ENCODE data around the gene ATP10A.

Gene ATP10A

GRCh38 chr15:25811481-25811906, 51.6 kb downstream of the ATP10A start:
- no peak overlapping the region for H3K4me3 ChIP-seq (ENCODE audit: low read length)
- H3K36me3 ChIP-seq (ENCODE audit: insufficient read depth, low read length), result no peaks in the 10 kb centered on the region
- H3K4me1 ChIP-seq (ENCODE audit: insufficient read depth, low read length), result peaks cover 8% of the 10 kb centered on the region; the same call in 1 of the 2 replicates
- H3K9ac ChIP-seq (ENCODE audit: low read depth, low read length), result no peak overlapping the region
- 94% methylated on average over 9 of the region's 9 CpGs for WGBS
- H3K9me3 ChIP-seq (ENCODE audit: insufficient read depth, low read depth, low read length), result no peaks in the 10 kb centered on the region
- H3K27me3 ChIP-seq (ENCODE audit: insufficient read depth, low read length), result no peaks in the 10 kb centered on the region
- H3K27ac ChIP-seq (ENCODE audit: low read depth, low read length), result no peak overlapping the region

DNA sequence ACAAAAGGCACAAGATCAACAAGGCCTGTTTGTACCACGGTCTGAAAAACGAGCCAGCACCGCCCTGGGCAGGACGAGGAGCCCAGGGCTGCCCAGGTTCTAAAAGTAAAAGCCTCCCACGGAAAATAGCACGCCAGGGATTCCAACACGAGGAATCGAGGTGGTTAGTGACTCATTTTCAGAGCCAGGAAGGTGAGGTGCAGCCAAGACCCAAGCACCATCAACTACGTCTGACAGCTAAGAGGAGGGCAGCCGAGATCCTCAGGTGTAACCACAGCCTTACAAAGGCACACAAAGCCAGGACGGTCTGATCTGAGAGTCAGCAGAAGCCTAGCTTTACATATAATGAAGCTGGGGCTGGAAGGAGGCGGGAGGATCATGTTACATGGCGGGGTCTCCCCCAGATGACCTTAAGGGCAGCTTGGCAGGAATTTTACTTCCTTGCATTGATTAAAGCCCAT, 52.5 kb downstream of the ATP10A start:
- Histone ChIP-seq H3K9ac (ENCODE audit: low read depth, low read length) (no peak overlapping the region), H3K27me3 (ENCODE audit: insufficient read depth, low read length) (no peaks in the 10 kb centered on the region), H3K4me1 (ENCODE audit: insufficient read depth, low read length) (peaks cover 8% of the 10 kb centered on the region; the same call in 1 of the 2 replicates), H3K9me3 (ENCODE audit: insufficient read depth, low read depth, low read length) (no peaks in the 10 kb centered on the region), H3K27ac (ENCODE audit: low read depth, low read length) (no peak overlapping the region), H3K36me3 (ENCODE audit: insufficient read depth, low read length) (no peaks in the 10 kb centered on the region), H3K4me3 (ENCODE audit: low read length) (no peak overlapping the region)
- WGBS, result 58% methylated on average over 13 of the region's 13 CpGs

- Histone ChIP-seq H3K9me3 (ENCODE audit: insufficient read depth, low read depth, low read length) (no peaks in the 10 kb centered on the region), H3K4me1 (ENCODE audit: insufficient read depth, low read length) (peaks cover 8% of the 10 kb centered on the region; the same call in 1 of the 2 replicates), H3K9ac (ENCODE audit: low read depth, low read length) (no peak overlapping the region), H3K27me3 (ENCODE audit: insufficient read depth, low read length) (no peaks in the 10 kb centered on the region), H3K4me3 (ENCODE audit: low read length) (no peak overlapping the region), H3K27ac (ENCODE audit: low read depth, low read length) (no peak overlapping the region), H3K36me3 (ENCODE audit: insufficient read depth, low read length) (no peaks in the 10 kb centered on the region)
- WGBS, result 91% methylated on average over 8 of the region's 8 CpGs
Measured at GRCh38 chr15:25810154-25810553, 53.0 kb downstream of the ATP10A start.

GRCh38 chr15:25807063-25807462, 56.1 kb downstream of the ATP10A start:
- H3K9ac ChIP-seq (ENCODE audit: low read depth, low read length), result no peak overlapping the region
- H3K36me3 ChIP-seq (ENCODE audit: insufficient read depth, low read length), result no peaks in the 10 kb centered on the region
- peaks cover 8% of the 10 kb centered on the region; the same call in 1 of the 2 replicates for H3K4me1 ChIP-seq (ENCODE audit: insufficient read depth, low read length)
- H3K4me3 ChIP-seq (ENCODE audit: low read length), result no peak overlapping the region
- H3K9me3 ChIP-seq (ENCODE audit: insufficient read depth, low read depth, low read length), result no peaks in the 10 kb centered on the region
- WGBS, result 83% methylated on average over 6 of the region's 6 CpGs
- H3K27me3 ChIP-seq (ENCODE audit: insufficient read depth, low read length), result no peaks in the 10 kb centered on the region
- no peak overlapping the region for H3K27ac ChIP-seq (ENCODE audit: low read depth, low read length)

GRCh38 chr15:25805031-25805430, 58.1 kb downstream of the ATP10A start:
- WGBS, result 90% methylated on average over 12 of the region's 12 CpGs

DNA sequence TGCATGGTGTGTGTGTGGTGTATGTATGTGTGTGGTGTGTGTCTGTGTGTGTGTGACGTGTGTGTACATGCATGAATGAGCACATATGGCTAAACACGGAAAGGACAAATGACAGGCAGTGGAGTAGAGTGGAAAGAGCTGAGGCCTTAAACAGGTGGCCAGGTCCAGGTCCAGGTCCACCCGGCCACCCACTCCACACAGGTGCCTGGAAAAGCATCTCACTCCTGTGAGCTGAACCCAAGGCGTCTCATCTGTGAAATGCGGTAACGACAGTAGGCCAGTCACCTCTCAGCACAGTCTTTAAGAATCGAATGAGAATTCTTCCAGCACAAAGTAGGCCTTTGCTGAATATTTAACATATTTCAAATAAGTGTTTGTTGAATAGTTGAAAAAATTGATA, 58.7 kb downstream of the ATP10A start:
- H3K9ac ChIP-seq (ENCODE audit: low read depth, low read length), result no peak overlapping the region
- H3K27ac ChIP-seq (ENCODE audit: low read depth, low read length), result no peak overlapping the region
- H3K4me1 ChIP-seq (ENCODE audit: insufficient read depth, low read length), result peaks cover 12% of the 10 kb centered on the region
- H3K9me3 ChIP-seq (ENCODE audit: insufficient read depth, low read depth, low read length), result no peaks in the 10 kb centered on the region
- no peaks in the 10 kb centered on the region for H3K36me3 ChIP-seq (ENCODE audit: insufficient read depth, low read length)
- no peaks in the 10 kb centered on the region for H3K27me3 ChIP-seq (ENCODE audit: insufficient read depth, low read length)
- H3K4me3 ChIP-seq (ENCODE audit: low read length), result no peak overlapping the region
- WGBS, result 82% methylated on average over 7 of the region's 7 CpGs

More at GRCh38 chr15:25805031-25805430, 58.1 kb downstream of the ATP10A start:
- H3K9me3 ChIP-seq (ENCODE audit: insufficient read depth, low read depth, low read length), result no peaks in the 10 kb centered on the region
- no peaks in the 10 kb centered on the region for H3K27me3 ChIP-seq (ENCODE audit: insufficient read depth, low read length)
- no peak overlapping the region for H3K4me3 ChIP-seq (ENCODE audit: low read length)
- peaks cover 7% of the 10 kb centered on the region for H3K4me1 ChIP-seq (ENCODE audit: insufficient read depth, low read length)
- no peak overlapping the region for H3K9ac ChIP-seq (ENCODE audit: low read depth, low read length)
- H3K27ac ChIP-seq (ENCODE audit: low read depth, low read length), result no peak overlapping the region
- H3K36me3 ChIP-seq (ENCODE audit: insufficient read depth, low read length), result no peaks in the 10 kb centered on the region

GRCh38 chr15:25803541-25803940, 59.6 kb downstream of the ATP10A start:
- Histone ChIP-seq H3K4me1 (ENCODE audit: insufficient read depth, low read length) (peaks cover 12% of the 10 kb centered on the region), H3K27me3 (ENCODE audit: insufficient read depth, low read length) (no peaks in the 10 kb centered on the region), H3K9me3 (ENCODE audit: insufficient read depth, low read depth, low read length) (no peaks in the 10 kb centered on the region), H3K36me3 (ENCODE audit: insufficient read depth, low read length) (no peaks in the 10 kb centered on the region), H3K4me3 (ENCODE audit: low read length) (no peak overlapping the region), H3K27ac (ENCODE audit: low read depth, low read length) (no peak overlapping the region), H3K9ac (ENCODE audit: low read depth, low read length) (no peak overlapping the region)
- WGBS, result 95% methylated on average over 10 of the region's 10 CpGs

DNA sequence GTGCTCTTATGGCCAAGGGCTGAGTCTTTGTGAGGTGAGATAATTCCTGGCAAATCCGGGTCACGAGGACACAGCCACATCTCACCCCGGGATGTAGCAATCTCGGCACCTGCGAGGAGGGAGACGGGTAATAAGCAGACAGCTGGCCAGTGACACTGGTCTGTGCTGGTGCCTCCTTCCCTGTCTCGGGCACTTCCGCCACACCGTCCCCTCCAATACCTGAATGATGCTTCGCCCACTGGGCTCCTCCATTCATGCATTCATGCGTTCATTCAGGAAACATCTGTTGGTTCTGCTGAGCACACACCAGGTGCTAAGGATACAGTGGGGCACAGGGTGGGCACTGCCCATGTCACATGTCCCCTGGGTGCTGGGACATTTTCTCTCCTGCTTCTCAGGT, 60.1 kb downstream of the ATP10A start:
- 95% methylated on average over 11 of the region's 11 CpGs for WGBS
- no peaks in the 10 kb centered on the region for H3K9me3 ChIP-seq (ENCODE audit: insufficient read depth, low read depth, low read length)
- H3K9ac ChIP-seq (ENCODE audit: low read depth, low read length), result no peak overlapping the region
- no peaks in the 10 kb centered on the region for H3K27me3 ChIP-seq (ENCODE audit: insufficient read depth, low read length)
- no peak overlapping the region for H3K4me3 ChIP-seq (ENCODE audit: low read length)
- H3K4me1 ChIP-seq (ENCODE audit: insufficient read depth, low read length), result peaks cover 12% of the 10 kb centered on the region
- no peaks in the 10 kb centered on the region for H3K36me3 ChIP-seq (ENCODE audit: insufficient read depth, low read length)
- H3K27ac ChIP-seq (ENCODE audit: low read depth, low read length), result no peak overlapping the region

- H3K9me3 ChIP-seq (ENCODE audit: insufficient read depth, low read depth, low read length), result no peaks in the 10 kb centered on the region
- no peak overlapping the region for H3K4me3 ChIP-seq (ENCODE audit: low read length)
- H3K4me1 ChIP-seq (ENCODE audit: insufficient read depth, low read length), result peaks cover 12% of the 10 kb centered on the region
- WGBS, result 93% methylated on average over 16 of the region's 16 CpGs
- no peak overlapping the region for H3K9ac ChIP-seq (ENCODE audit: low read depth, low read length)
- H3K36me3 ChIP-seq (ENCODE audit: insufficient read depth, low read length), result no peaks in the 10 kb centered on the region
- no peak overlapping the region for H3K27ac ChIP-seq (ENCODE audit: low read depth, low read length)
- H3K27me3 ChIP-seq (ENCODE audit: insufficient read depth, low read length), result no peaks in the 10 kb centered on the region
Measured at GRCh38 chr15:25802285-25802830, 60.8 kb downstream of the ATP10A start.

DNA sequence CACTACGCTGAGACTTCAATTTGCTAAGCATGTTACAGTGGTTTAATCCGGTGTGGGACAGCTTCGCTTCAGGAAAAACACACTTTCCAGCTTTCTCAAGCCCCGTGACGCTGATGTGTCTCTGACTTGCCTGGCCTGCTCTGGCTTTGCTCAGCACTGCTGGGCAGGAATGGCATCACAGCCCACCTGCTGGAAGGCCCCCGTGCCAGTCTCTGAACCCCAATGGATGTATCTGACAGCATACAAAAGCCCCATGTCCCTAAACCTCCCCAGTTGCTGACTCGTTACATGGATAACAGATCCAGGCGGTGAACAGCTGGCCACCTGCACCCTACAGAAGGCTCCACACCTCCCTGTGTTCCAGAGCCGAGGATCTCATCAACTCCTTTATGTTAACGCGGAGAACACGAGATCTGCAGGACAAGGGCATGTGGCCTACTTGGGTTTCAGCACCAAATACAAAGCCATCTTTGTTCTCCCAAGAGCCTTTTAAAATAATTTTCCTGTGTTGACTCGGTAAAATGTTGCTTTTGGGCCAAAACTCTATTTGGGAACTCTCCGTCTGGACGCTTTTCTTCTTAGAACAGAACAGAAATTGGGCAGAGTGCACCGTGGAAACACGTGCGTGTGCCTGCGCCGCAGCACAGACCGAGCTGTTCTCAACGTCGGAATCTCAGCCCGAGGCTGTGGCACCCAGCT, 61.4 kb downstream of the ATP10A start:
- Histone ChIP-seq H3K27me3 (ENCODE audit: insufficient read depth, low read length) (no peaks in the 10 kb centered on the region), H3K9me3 (ENCODE audit: insufficient read depth, low read depth, low read length) (no peaks in the 10 kb centered on the region), H3K27ac (ENCODE audit: low read depth, low read length) (no peak overlapping the region), H3K4me3 (ENCODE audit: low read length) (no peak overlapping the region), H3K36me3 (ENCODE audit: insufficient read depth, low read length) (no peaks in the 10 kb centered on the region), H3K9ac (ENCODE audit: low read depth, low read length) (no peak overlapping the region), H3K4me1 (ENCODE audit: insufficient read depth, low read length) (peaks cover 12% of the 10 kb centered on the region)
- WGBS, result 85% methylated on average over 24 of the region's 24 CpGs

- WGBS, result 95% methylated on average over 10 of the region's 10 CpGs
- Histone ChIP-seq H3K36me3 (ENCODE audit: insufficient read depth, low read length) (no peaks in the 10 kb centered on the region), H3K4me3 (ENCODE audit: low read length) (no peak overlapping the region), H3K27me3 (ENCODE audit: insufficient read depth, low read length) (no peaks in the 10 kb centered on the region), H3K9me3 (ENCODE audit: insufficient read depth, low read depth, low read length) (no peaks in the 10 kb centered on the region), H3K27ac (ENCODE audit: low read depth, low read length) (no peak overlapping the region), H3K9ac (ENCODE audit: low read depth, low read length) (no peak overlapping the region), H3K4me1 (ENCODE audit: insufficient read depth, low read length) (peaks cover 12% of the 10 kb centered on the region)
Measured at GRCh38 chr15:25800761-25801515, 62.2 kb downstream of the ATP10A start.

Data from HUES64 (cell line).